ENCODE data around the gene OAS1.

The OAS1 gene

DNA sequence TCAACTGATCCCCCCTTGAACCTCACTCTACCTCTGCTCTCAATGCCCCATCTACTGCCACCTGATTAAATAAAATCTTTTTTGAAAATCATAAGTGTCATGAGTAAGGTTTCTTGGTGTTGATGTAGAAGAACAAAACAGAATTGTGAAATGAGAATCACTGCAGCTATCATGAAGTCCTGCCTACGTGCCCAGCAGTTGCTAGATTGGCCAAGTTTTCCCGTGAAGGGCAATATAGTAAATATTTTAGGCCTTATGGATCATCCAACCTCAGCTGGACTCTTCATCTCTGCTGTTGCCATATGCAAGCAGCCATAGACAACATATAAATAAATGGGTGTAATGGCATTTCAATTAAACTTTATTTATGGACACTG lies 26.4 kb downstream of the OAS1 start:
- TF ChIP-seq EP300 (IDR thresholded peaks at IDR 0.05; ENCODE audit: borderline replicate concordance): no peak
- TF ChIP-seq FOXM1 (IDR thresholded peaks at IDR 0.05; ENCODE audit: borderline replicate concordance, low read depth): no peak
- no peak for TF ChIP-seq TCF12 (IDR thresholded peaks at IDR 0.05; ENCODE audit: low read depth)
- no peak for TF ChIP-seq NFIC (IDR thresholded peaks at IDR 0.05)
- TF ChIP-seq, protein P1, sequence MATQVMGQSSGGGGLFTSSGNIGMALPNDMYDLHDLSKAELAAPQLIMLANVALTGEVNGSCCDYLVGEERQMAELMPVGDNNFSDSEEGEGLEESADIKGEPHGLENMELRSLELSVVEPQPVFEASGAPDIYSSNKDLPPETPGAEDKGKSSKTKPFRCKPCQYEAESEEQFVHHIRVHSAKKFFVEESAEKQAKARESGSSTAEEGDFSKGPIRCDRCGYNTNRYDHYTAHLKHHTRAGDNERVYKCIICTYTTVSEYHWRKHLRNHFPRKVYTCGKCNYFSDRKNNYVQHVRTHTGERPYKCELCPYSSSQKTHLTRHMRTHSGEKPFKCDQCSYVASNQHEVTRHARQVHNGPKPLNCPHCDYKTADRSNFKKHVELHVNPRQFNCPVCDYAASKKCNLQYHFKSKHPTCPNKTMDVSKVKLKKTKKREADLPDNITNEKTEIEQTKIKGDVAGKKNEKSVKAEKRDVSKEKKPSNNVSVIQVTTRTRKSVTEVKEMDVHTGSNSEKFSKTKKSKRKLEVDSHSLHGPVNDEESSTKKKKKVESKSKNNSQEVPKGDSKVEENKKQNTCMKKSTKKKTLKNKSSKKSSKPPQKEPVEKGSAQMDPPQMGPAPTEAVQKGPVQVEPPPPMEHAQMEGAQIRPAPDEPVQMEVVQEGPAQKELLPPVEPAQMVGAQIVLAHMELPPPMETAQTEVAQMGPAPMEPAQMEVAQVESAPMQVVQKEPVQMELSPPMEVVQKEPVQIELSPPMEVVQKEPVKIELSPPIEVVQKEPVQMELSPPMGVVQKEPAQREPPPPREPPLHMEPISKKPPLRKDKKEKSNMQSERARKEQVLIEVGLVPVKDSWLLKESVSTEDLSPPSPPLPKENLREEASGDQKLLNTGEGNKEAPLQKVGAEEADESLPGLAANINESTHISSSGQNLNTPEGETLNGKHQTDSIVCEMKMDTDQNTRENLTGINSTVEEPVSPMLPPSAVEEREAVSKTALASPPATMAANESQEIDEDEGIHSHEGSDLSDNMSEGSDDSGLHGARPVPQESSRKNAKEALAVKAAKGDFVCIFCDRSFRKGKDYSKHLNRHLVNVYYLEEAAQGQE (IDR thresholded peaks at IDR 0.05; ENCODE audit: low read depth): no peak
- no peak for TF ChIP-seq RAD21 (IDR thresholded peaks at IDR 0.05; ENCODE audit: low read depth)
- no peak for TF ChIP-seq CEBPB (IDR thresholded peaks at IDR 0.05)
- TF ChIP-seq CREB1 (IDR thresholded peaks at IDR 0.05; ENCODE audit: low read depth): no peak
- TF ChIP-seq EGR1 (IDR thresholded peaks at IDR 0.05): no peak
- no peak for TF ChIP-seq YY1 (IDR thresholded peaks at IDR 0.05; ENCODE audit: low read depth)
- TF ChIP-seq TEAD4 (IDR thresholded peaks at IDR 0.05): no peak
- TF ChIP-seq, protein P2, sequence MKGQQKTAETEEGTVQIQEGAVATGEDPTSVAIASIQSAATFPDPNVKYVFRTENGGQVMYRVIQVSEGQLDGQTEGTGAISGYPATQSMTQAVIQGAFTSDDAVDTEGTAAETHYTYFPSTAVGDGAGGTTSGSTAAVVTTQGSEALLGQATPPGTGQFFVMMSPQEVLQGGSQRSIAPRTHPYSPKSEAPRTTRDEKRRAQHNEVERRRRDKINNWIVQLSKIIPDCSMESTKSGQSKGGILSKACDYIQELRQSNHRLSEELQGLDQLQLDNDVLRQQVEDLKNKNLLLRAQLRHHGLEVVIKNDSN (IDR thresholded peaks at IDR 0.05): no peak

DNA sequence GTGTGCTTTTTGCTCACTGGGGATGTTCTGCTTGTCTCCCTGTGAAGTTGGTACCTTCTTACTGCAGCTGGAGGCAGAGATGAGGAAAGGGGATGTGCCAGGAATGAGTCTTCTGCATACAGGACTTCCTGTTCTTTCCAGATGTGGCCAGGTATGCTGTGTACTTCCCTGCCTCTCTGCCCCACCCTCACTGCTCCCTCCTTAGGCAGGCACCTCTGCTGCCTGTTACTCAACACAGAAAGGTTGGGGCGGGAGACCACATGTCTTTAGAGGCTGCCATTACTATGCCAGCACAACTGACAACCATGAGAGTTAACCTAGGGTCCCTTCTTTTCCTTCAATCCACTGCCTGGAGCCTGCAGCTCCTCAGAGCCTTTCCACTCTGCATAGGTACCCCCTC lies 29.5 kb downstream of the OAS1 start:
- TF ChIP-seq NFIC (IDR thresholded peaks at IDR 0.05) (no peak), EP300 (IDR thresholded peaks at IDR 0.05; ENCODE audit: borderline replicate concordance) (no peak), TAF1 (IDR thresholded peaks at IDR 0.05; ENCODE audit: low read depth) (no peak), FOXM1 (IDR thresholded peaks at IDR 0.05; ENCODE audit: borderline replicate concordance, low read depth) (no peak)

DNA sequence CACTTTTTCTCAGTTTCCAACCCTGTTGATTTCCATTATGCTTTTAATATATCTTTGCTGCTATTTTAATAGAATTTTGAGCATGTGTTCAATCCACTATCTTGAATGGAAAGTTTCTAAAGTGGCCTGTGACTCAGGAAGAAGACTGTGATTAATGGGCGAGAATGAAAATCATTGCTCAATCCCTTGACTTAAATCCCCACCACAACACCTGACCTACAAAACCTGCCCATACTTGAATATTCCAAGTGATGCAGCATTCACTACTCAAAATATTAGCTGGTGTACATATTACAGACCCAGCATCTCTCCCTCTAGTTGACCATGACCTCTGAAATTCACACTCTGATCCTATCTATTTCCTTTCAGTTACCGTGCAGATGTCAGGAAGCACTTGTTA lies 30.2 kb downstream of the OAS1 start:
- no peak for TF ChIP-seq CREB1 (IDR thresholded peaks at IDR 0.05; ENCODE audit: low read depth)
- TF ChIP-seq YY1 (IDR thresholded peaks at IDR 0.05; ENCODE audit: low read depth): no peak
- no peak for TF ChIP-seq ZBTB7A (IDR thresholded peaks at IDR 0.05; ENCODE audit: low read depth)
- no peak for TF ChIP-seq EGR1 (IDR thresholded peaks at IDR 0.05)
- TF ChIP-seq, protein P3, sequence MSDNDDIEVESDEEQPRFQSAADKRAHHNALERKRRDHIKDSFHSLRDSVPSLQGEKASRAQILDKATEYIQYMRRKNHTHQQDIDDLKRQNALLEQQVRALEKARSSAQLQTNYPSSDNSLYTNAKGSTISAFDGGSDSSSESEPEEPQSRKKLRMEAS (IDR thresholded peaks at IDR 0.05): no peak
- no peak for TF ChIP-seq FOXM1 (IDR thresholded peaks at IDR 0.05; ENCODE audit: borderline replicate concordance, low read depth)
- TF ChIP-seq, protein P1 (IDR thresholded peaks at IDR 0.05; ENCODE audit: low read depth): no peak
- no peak for TF ChIP-seq TAF1 (IDR thresholded peaks at IDR 0.05; ENCODE audit: low read depth)
- TF ChIP-seq CEBPB (IDR thresholded peaks at IDR 0.05): no peak
- no peak for TF ChIP-seq TCF12 (IDR thresholded peaks at IDR 0.05; ENCODE audit: low read depth)
- no peak for TF ChIP-seq RAD21 (IDR thresholded peaks at IDR 0.05; ENCODE audit: low read depth)
- no peak for TF ChIP-seq EP300 (IDR thresholded peaks at IDR 0.05; ENCODE audit: borderline replicate concordance)
- TF ChIP-seq TEAD4 (IDR thresholded peaks at IDR 0.05): no peak
- TF ChIP-seq NFIC (IDR thresholded peaks at IDR 0.05): no peak
- TF ChIP-seq, protein P2 (IDR thresholded peaks at IDR 0.05): no peak

DNA sequence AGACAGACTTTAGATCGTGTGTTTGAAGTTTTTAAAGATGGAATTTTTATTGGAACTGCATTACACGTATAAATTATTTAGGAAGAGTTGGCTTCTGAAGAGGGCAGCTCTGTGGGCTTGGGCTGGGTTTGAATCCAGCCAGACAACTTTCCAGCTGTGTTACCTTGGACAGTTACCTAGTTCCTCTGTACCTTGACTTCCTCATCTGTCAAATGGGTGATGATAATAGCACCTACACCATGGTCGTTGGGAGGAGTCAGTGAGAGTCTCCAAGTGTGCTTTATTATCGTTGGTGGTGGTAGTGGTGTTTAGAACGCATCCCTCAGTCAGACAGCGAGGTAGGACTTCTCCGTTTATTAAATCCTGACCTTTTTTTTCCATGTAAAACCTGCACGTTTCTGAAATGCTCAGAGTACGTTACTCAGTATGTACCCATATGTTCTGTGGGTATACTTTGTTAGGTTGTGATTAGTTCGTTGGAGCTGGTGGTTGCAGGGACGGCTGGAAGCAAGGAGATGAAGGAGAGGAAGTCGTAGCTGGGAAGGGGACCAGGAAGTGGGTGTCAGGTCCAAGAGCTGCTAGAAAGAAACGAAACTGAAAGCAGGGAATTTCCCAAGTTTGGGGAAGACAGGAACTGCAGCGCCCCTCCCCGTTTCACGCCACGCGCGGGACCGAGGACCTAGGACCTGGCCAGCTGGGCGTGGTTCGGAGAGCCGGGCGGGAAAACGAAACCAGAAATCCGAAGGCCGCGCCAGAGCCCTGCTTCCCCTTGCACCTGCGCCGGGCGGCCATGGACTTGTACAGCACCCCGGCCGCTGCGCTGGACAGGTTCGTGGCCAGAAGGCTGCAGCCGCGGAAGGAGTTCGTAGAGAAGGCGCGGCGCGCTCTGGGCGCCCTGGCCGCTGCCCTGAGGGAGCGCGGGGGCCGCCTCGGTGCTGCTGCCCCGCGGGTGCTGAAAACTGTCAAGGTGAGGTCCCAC lies 31.3 kb downstream of the OAS1 start, which contains the start of gene OAS3:
OAS3 (plus strand) TSS at position 734 of the 979 bp plus-strand sequence; CDS start at position 791, 57 bp downstream.
- TF ChIP-seq, protein P3 (IDR thresholded peaks at IDR 0.05): no peak
- no peak for TF ChIP-seq ZBTB7A (IDR thresholded peaks at IDR 0.05; ENCODE audit: low read depth)
- TF ChIP-seq TAF1 (IDR thresholded peaks at IDR 0.05; ENCODE audit: low read depth): no peak
- TF ChIP-seq NFIC (IDR thresholded peaks at IDR 0.05): no peak
- TF ChIP-seq YY1 (IDR thresholded peaks at IDR 0.05; ENCODE audit: low read depth): no peak
- TF ChIP-seq, protein P1 (IDR thresholded peaks at IDR 0.05; ENCODE audit: low read depth): 0 out of 2 replicates have a peak, but pooled peaks have one; percentile 43
- no peak for TF ChIP-seq CREB1 (IDR thresholded peaks at IDR 0.05; ENCODE audit: low read depth)

Measured in Ishikawa (cell line).